ENCODE data around the gene SGPP2.

The SGPP2 gene

DNA sequence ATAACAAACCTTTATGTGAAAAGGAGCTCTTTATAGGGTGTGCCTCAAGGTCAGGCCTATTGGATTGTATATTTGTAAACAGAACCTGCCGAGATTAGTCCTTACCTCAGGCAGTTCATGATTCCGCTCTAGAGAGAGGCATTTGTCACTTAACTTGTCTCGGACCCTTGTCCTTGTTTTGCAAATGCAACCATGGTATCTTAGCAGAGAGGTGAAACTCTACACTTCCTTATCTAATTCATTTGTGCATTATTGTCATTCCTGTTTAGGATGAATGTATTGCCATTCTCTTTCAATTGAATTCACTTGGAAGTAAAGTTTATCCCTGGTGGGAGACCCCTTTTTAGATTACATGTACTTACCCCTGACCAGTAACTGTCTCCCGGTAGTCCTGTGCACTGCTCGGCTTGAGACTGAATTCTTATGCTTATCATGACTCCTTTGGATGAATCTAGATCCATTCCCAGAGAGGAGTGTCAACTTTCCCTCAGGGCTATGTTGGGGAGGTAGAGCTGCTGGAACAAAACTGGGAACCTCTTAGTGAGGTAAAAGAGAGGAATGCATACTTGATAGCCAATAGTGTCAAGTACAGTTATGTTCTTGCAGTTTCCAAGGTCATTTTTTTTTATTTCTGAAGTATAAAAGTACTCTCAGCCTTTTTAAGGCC lies 46.6 kb downstream of the SGPP2 start:
- DNase-seq (ENCODE audit: low read depth, low spot score), result no peak

GRCh38 chr2:222477962-222478608 lies 53.7 kb downstream of the SGPP2 start:
- no peak for DNase-seq (ENCODE audit: low read depth, low spot score)

DNA sequence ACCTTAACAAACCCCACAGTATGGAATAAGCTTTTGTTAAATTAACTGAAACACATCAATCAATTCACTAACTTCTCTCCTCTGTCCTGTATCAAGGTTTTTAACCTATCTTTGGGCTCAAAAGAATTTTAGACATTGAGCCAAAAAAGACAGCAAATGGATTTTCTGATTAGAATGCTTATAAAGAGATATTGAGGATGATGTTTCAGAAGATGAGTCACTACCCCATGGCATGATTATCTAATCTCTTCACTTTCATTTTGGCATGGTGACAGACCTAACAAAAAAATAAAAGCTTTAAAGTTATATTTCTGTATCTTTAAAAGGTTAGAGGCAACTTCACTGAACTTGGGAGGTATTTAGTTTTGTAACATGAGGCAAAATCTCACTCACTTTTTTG lies 55.5 kb downstream of the SGPP2 start:
- no peak for DNase-seq (ENCODE audit: low read depth, low spot score)

GRCh38 chr2:222480497-222480896 lies 56.2 kb downstream of the SGPP2 start:
- DNase-seq (ENCODE audit: low read depth, low spot score), result no peak

DNA sequence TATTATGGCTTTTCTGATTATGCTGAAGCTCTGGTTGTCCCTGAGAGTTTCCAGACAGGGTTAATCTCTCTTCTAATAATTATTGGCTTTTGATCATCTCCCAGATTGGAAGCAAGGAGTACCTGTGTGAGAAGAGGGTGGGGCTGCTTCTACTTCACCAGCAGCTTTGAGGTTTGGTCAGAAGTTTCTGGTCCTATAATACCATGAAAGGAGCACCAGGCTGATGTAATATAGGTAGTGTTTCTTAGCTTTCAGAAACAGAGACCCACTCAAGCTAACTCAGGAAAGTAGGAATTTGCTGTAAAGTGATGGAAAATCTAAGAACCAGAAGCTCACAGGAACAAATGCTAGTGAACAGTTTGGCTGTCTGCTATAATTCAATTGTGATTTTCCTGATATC lies 57.6 kb downstream of the SGPP2 start:
- DNase-seq (ENCODE audit: low read depth, low spot score), result no peak

- DNase-seq (ENCODE audit: low read depth, low spot score), result no peak
These were observed 59.2 kb downstream of the SGPP2 start for GRCh38 chr2:222483513-222484039.

GRCh38 chr2:222485367-222486211 lies 61.2 kb downstream of the SGPP2 start:
- no peak for DNase-seq (ENCODE audit: low read depth, low spot score)

DNA sequence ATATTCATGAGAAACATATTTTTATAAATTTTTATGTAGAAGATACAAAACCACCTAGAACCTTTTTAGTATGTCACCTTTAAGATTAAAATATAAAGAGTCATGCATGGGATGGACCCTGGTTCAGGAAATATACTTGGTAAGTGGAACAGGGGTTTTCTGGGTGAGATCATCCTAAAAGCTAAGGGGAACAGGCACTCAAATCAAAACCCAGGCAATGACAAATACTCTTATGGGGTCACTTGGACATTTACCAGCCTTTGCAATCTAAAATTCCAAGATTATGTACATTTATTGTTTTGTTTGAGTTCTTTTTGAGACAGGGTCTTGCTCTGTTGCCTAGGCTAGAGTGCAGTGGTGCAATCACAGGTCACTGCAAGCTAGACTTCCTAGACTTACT lies 65.8 kb downstream of the SGPP2 start:
- DNase-seq (ENCODE audit: low read depth, low spot score), result no peak

GRCh38 chr2:222492683-222493082 lies 68.3 kb downstream of the SGPP2 start:
- DNase-seq (ENCODE audit: low read depth, low spot score), result no peak

DNA sequence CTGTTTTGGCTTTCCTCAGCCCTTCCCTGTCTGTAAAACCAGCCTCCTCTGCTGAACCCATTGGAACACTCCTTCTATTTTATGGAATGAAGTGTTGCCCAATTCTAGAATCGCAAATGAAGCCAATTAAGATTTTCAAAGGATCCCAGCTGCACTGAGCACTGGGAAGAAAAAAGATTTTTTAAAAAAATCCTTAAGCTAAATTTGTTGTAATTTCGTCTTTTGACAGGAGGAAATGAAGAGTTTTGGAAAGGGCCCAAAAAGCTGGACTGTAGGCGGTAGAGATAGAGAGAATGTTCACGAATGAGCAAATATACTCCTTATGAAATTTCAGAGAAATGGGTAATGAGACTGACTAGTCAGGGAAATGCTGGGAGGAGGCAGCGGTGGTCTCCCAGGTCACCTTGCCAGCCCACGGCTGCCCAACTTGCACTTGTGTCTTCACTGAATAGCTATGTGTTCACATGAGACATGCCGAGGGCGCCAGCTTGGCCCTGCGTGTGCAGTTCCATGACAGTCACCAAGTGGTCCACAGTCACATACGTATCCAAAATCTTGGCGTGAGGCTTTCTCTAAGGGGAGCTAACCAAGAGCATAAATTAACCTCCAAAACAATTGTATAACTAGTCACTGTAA lies 69.9 kb downstream of the SGPP2 start:
- no peak for DNase-seq (ENCODE audit: low read depth, low spot score)

DNA sequence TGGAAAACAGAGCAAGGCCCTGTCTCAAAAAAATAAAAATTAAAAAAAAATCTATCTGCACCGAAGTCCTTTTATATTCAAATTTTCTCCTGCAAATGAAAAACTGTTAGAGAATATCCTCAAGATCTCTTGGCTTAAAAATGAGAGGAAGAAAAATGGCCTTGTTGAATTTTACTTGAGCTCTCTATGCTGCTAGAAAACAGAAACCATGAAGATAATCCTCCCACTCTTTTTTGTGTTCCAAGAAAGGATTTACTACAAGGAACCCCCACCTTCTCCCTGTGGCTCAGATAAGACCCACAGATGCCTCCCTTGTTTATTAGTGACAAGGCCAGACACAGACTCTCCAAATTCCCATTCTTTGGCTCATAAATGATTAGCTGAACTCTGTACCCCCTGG lies 71.0 kb downstream of the SGPP2 start:
- no peak for DNase-seq (ENCODE audit: low read depth, low spot score)

- no peak for DNase-seq (ENCODE audit: low read depth, low spot score)
These were observed 74.9 kb downstream of the SGPP2 start for GRCh38 chr2:222499226-222499625.

GRCh38 chr2:222504191-222504590 lies 79.8 kb downstream of the SGPP2 start:
- no peak for DNase-seq (ENCODE audit: low read depth, low spot score)

- DNase-seq (ENCODE audit: low read depth, low spot score), result no peak
These were observed 80.4 kb downstream of the SGPP2 start for GRCh38 chr2:222504719-222505118.

DNA sequence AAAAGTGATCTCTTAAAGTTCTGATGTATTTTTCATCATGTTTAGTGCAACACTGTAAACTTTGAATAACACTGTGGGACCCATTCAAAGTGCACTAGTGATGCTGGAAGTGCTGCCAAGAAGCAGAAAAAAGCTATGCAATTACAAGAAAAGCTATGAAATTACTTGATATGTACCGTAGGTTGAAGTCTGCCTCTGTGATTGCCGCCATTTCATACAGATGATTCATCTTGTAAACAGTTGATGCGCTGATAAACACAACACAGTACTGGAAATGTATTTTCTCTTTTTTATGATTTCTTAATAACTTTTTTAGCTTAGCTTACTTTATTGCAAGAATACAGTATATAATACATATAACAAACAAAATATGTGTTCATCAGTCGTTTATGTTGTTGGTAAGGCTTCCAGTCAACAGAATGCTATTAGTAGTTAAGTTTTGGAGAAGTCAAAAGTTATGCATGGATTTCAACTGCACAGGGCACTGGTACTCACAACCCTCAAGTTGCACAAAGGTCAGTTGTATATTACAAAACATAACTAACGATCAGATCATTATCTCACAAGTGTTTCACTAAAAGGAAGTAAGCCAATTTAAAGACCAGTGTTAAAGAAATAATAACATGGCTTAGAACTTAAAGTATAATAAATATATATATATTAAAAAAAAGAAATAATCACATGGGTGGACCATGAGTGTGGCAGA lies 82.0 kb downstream of the SGPP2 start:
- no peak for DNase-seq (ENCODE audit: low read depth, low spot score)

DNA sequence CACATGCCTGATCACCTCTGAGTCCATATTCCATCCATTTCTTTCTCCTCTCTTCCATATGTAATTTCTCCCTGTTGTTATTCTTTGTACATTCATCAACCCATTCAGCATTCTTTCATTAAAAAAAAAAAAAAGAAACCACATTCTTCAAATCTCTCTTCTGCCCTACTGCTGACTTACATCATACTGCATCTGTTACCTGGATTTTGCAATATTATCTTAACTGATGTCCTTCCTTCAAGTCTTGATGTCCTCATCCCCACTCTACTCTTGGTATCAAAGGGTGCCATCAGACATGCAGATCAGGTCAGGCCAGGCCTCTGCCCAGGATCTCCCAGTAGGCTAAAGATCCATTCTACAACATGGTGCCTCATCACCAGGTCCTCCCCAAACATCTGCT lies 90.6 kb downstream of the SGPP2 start:
- DNase-seq (ENCODE audit: low read depth, low spot score), result no peak

DNA sequence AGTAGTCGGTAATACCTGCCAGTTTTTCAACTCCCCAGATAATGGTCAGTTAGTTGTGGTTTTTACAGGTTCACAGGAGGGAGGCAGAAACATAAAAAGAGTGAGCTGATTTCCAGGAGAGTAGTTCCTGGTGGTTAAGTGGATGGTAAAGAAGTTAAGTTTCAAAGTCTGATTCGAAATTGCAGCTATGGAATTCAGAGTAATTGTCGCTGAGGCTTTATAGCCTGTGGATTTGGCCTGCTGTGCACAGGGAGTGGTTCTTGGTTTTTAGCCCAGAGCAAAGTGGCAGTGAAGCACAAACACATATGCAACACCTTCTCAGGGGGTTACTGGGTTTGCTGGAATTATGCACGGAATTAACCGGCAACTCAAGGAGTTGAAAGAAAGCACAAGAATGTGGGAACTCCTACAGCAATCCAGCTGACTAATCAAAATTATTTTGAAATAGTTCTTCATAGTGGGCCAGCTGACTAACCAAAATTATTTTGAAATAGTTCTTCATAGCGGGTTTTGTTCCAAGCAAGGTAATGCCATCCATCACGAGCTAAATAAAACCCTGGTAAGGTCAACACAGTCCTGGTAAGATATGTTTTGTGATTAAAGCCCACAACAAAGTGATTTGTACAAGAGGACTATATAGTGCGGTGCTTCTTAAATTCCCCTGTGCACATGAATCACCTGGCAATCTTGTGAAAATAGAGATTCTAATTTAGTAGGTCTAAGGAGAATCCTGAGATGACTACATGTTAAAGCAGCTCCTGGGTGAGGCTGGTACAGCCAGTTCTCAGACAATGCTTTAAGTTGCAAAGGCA lies 94.4 kb downstream of the SGPP2 start:
- no peak for DNase-seq (ENCODE audit: low read depth, low spot score)

GRCh38 chr2:222521099-222521498 lies 96.8 kb downstream of the SGPP2 start:
- no peak for DNase-seq (ENCODE audit: low read depth, low spot score)

- DNase-seq (ENCODE audit: low read depth, low spot score), result no peak
These were observed 97.7 kb downstream of the SGPP2 start for GRCh38 chr2:222522082-222522481.

GRCh38 chr2:222523783-222524544 lies 99.6 kb downstream of the SGPP2 start:
- no peak for DNase-seq (ENCODE audit: low read depth, low spot score)
